ENCODE data around the gene MARVELD3.
"Not testable (repeated sequence)": the region's sequence is repeated elsewhere in the genome, so short reads cannot be mapped to it uniquely, and the experiment has no call there.

DNA sequence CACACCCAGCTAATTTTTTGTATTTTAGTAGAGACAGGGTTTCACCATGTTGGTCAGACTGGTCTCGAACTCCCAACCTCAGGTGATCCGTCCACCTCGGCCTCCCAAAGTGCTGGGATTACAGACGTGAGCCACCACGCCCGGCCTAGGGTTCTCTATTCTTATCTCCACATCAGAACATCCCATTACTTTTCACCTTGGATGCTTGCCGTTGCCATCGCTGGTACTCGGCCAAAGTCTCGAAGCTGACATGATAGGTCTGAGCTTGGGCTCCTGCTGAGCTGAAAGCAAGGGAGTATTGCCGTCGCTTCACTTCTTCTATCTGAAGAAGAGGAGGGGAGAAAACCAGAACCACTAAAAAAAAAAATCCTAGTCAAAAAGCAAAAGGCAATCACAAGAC lies 58.3 kb downstream of the MARVELD3 start:
- TF ChIP-seq EZH2 (IDR thresholded peaks at IDR 0.05; ENCODE audit: low read depth, low read length, severe bottlenecking) = not testable (repeated sequence)
- TF ChIP-seq, protein P1, sequence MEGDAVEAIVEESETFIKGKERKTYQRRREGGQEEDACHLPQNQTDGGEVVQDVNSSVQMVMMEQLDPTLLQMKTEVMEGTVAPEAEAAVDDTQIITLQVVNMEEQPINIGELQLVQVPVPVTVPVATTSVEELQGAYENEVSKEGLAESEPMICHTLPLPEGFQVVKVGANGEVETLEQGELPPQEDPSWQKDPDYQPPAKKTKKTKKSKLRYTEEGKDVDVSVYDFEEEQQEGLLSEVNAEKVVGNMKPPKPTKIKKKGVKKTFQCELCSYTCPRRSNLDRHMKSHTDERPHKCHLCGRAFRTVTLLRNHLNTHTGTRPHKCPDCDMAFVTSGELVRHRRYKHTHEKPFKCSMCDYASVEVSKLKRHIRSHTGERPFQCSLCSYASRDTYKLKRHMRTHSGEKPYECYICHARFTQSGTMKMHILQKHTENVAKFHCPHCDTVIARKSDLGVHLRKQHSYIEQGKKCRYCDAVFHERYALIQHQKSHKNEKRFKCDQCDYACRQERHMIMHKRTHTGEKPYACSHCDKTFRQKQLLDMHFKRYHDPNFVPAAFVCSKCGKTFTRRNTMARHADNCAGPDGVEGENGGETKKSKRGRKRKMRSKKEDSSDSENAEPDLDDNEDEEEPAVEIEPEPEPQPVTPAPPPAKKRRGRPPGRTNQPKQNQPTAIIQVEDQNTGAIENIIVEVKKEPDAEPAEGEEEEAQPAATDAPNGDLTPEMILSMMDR (IDR thresholded peaks at IDR 0.05; ENCODE audit: control extremely low read depth in 1 of 3, insufficient read depth in 1 of 3, low read depth in 1 of 3, low read length in 3 of 3) = not testable (repeated sequence)

All from H1 (cell line).